ENCODE results near the gene TRAF1. TPM values are rescaled to one million over a fixed set of nuclear protein-coding genes. Genes with fewer than 3 reads are reported as not detected.

The TRAF1 gene
- total and polyA plus RNA-seq, 2 of the 13 experiments (the other 11 are each of a cell fraction or from before 2014, with no cell fraction given) = 0.44 to 1.0 TPM

- Histone ChIP-seq H3K27ac (ENCODE audit: extremely low read length, insufficient read depth, low read length) (peak overlapping the region; percentile 96), H3K9ac (ENCODE audit: insufficient read depth, low read depth, low read length) (peak overlapping the region; percentile 75), H3K4me3 (replicated peaks in 1 of 3; ENCODE audit: insufficient read depth in 1 of 3, low read depth in 2 of 3, low read length in 3 of 3) (peak overlapping the region; percentile 77 to 87 (median 86)), H3K4me1 (ENCODE audit: insufficient read depth, low read length) (peaks cover 45% of the 10 kb centered on the region), H4K20me1 (ENCODE audit: insufficient read depth, low read length) (no peaks in the 10 kb centered on the region), H3K27me3 (ENCODE audit: control insufficient read depth in 1 of 2, insufficient read depth in 2 of 2, low read length in 2 of 2) (no peaks in the 10 kb centered on the region; a peak in 1 of 5 replicates), H3K4me2 (ENCODE audit: low read depth, low read length) (peak overlapping the region; percentile 88), H3K36me3 (replicated peaks in 1 of 2; ENCODE audit: control insufficient read depth in 1 of 2, insufficient read depth in 2 of 2, low read length in 2 of 2) (peaks cover 11 to 33% of the 10 kb centered on the region in 2 experiments; a peak in 4 of 5 replicates), H2AFZ (ENCODE audit: low read length) (peak overlapping the region; percentile 22), H3K9me3 (ENCODE audit: low read length) (no peaks in the 10 kb centered on the region), H3K79me2 (ENCODE audit: insufficient read depth, low read length) (peaks cover 14% of the 10 kb centered on the region)
- no peak for FAIRE-seq
- ChIA-PET CTCF (ENCODE audit: low intra/inter-chr PET ratio, low total read pairs) (no interaction called here), POLR2A (interaction anchor here (0.8 to 1.6 kb wide), 2 partner anchors 20 to 109 kb away, joined by 3 read pairs; no protein-coding TSS in a partner anchor)
- peak; percentile 86 for DNase-seq (ENCODE audit: low spot score)
- intact Hi-C loops (cut with micrococcal nuclease; ENCODE audit: unreplicated experiment) = loop anchor here (2.0 to 5.0 kb wide), 3 partner anchors 33 to 119 kb away; partner anchors contain the start of gene PSMD5
- ATAC-seq = peak; percentile 86
- in situ Hi-C loops (cut with HindIII; ENCODE audit: extremely low pct_ligation_motif_present, low pct_unique_long_range_greater_than_20kb) = no loop called here
- BruUV-seq (replicated peaks) = TSS peak; percentile 95
- 19% methylated on average over 4 of the region's 65 CpGs for WGBS (ENCODE audit: low lambda C conversion rate)
- TF ChIP-seq TARDBP (CRISPR knock-in tag; IDR thresholded peaks at IDR 0.05) (peak; percentile 64; the same call in 1 of the 2 replicates), RBM39 (IDR thresholded peaks at IDR 0.05; ENCODE audit: low read depth, low read length, poor library complexity, severe bottlenecking) (peak; percentile 57), RNF219 (CRISPR knock-in tag; IDR thresholded peaks at IDR 0.05) (0 out of 2 replicates have a peak, but pooled peaks have one; percentile 39), HOXA5 (CRISPR knock-in tag; IDR thresholded peaks at IDR 0.05) (peak; percentile 53; the same call in 1 of the 2 replicates), ZNF235 (CRISPR knock-in tag; IDR thresholded peaks at IDR 0.05; ENCODE audit: borderline replicate concordance) (no peak), ZNF773 (CRISPR knock-in tag; IDR thresholded peaks at IDR 0.05; ENCODE audit: borderline replicate concordance) (peak; percentile 55; the same call in 1 of the 2 replicates), SMC3 (IDR thresholded peaks at IDR 0.05; ENCODE audit: low read length) (no peak), ZNF747 (CRISPR knock-in tag; IDR thresholded peaks at IDR 0.05; ENCODE audit: borderline replicate concordance) (no peak), ZEB1 (IDR thresholded peaks at IDR 0.05; ENCODE audit: insufficient replicate concordance, low read depth) (peak; percentile 25), ZNF274 (CRISPR knock-in tag; IDR thresholded peaks at IDR 0.05) (0 out of 2 replicates have a peak, but pooled peaks have one; percentile 10), RXRB (CRISPR knock-in tag; IDR thresholded peaks at IDR 0.05; ENCODE audit: borderline replicate concordance) (0 out of 2 replicates have a peak, but pooled peaks have one; percentile 7), CREB3 (CRISPR knock-in tag; IDR thresholded peaks at IDR 0.05) (peak; percentile 39; the same call in 1 of the 2 replicates), TFAP4 (IDR thresholded peaks at IDR 0.05; ENCODE audit: borderline replicate concordance, low read depth) (no peak), ZNF264 (CRISPR knock-in tag; IDR thresholded peaks at IDR 0.05) (peak; percentile 41; the same call in 1 of the 2 replicates), GPN1 (CRISPR knock-in tag; IDR thresholded peaks at IDR 0.05; ENCODE audit: borderline replicate concordance) (no peak), ZFP37 (CRISPR knock-in tag; IDR thresholded peaks at IDR 0.05; ENCODE audit: borderline replicate concordance) (no peak), ZNF704 (CRISPR knock-in tag; IDR thresholded peaks at IDR 0.05; ENCODE audit: borderline replicate concordance) (no peak)
Observed at GRCh38 chr9:120875954-120876841, 50.4 kb downstream of the TRAF1 start.

Measured in HepG2 (cell line).